ENCODE data around the gene SETD1A. TPM values are rescaled to one million over a fixed set of nuclear protein-coding genes. Genes with fewer than 3 reads are reported as not detected.

SETD1A gene
- total and polyA plus RNA-seq, 9 of the 15 experiments (the other 6 are each of a cell fraction or from before 2014, with no cell fraction given): 0.08 to 36.0 (median 4.2) TPM

- Histone ChIP-seq H3K9ac (ENCODE audit: insufficient read depth in 1 of 2, low read depth in 2 of 2, low read length in 2 of 2) (no peak overlapping the region), H3K9me3 (replicated peaks; ENCODE audit: control insufficient read depth, insufficient read depth, low read depth, low read length) (no peaks in the 10 kb centered on the region), H4K20me1 (replicated peaks; ENCODE audit: control insufficient read depth, insufficient read depth, low read length) (no peaks in the 10 kb centered on the region), H2AFZ (ENCODE audit: low read depth, low read length) (no peak overlapping the region), H3K27me3 (ENCODE audit: control insufficient read depth in 2 of 2, insufficient read depth in 2 of 2, low read length in 2 of 2) (no peaks in the 10 kb centered on the region), H3K79me2 (ENCODE audit: control insufficient read depth, insufficient read depth, low read length) (peaks cover 15% of the 10 kb centered on the region), H3K27ac (ENCODE audit: extremely low read depth, low read depth, low read length) (no peak overlapping the region), H3K36me3 (ENCODE audit: control insufficient read depth, insufficient read depth, low read length) (peaks cover 22% of the 10 kb centered on the region; the same call in 1 of the 3 replicates), H3K4me1 (replicated peaks in 1 of 2; ENCODE audit: control insufficient read depth in 2 of 2, insufficient read depth in 2 of 2, low read length in 2 of 2) (peaks cover 24 to 66% of the 10 kb centered on the region in 2 experiments), H3K4me3 (no peak overlapping the region), H3K9me1 (ENCODE audit: control insufficient read depth, insufficient read depth, low read length) (no peaks in the 10 kb centered on the region), H3K4me2 (ENCODE audit: insufficient read depth, low read length) (no peak overlapping the region)
- DNase-seq (ENCODE audit: extremely low read depth in 1 of 4, low spot score in 3 of 4): no peak
- CTCF ChIA-PET (ENCODE audit: low intra/inter-chr PET ratio): no interaction called here
- intact Hi-C loops (cut with micrococcal nuclease) (loop anchor here (5.0 to 10.0 kb wide), 4 partner anchors 43 to 305 kb away; partner anchors contain the start of genes STX4, ZNF646 and ZNF668), in situ Hi-C loops (cut with MboI) (loop anchor here (10.0 to 25.0 kb wide), 3 partner anchors 305 to 448 kb away; partner anchors contain the start of genes COX6A2 and ZNF843)
- POLR2A ChIA-PET: interaction anchor here (1.0 kb wide), 1 partner anchor 239 kb away, joined by 6 read pairs; no protein-coding TSS in a partner anchor
- WGBS (ENCODE audit: insufficient coverage, low coverage, missing lambda C conversion rate): 65% methylated on average over 7 of the region's 23 CpGs
- TF ChIP-seq RBFOX2 (IDR thresholded peaks at IDR 0.05; ENCODE audit: low read depth, low read length): 0 out of 2 replicates have a peak, but pooled peaks have one; percentile 29
- TF ChIP-seq, protein P1, sequence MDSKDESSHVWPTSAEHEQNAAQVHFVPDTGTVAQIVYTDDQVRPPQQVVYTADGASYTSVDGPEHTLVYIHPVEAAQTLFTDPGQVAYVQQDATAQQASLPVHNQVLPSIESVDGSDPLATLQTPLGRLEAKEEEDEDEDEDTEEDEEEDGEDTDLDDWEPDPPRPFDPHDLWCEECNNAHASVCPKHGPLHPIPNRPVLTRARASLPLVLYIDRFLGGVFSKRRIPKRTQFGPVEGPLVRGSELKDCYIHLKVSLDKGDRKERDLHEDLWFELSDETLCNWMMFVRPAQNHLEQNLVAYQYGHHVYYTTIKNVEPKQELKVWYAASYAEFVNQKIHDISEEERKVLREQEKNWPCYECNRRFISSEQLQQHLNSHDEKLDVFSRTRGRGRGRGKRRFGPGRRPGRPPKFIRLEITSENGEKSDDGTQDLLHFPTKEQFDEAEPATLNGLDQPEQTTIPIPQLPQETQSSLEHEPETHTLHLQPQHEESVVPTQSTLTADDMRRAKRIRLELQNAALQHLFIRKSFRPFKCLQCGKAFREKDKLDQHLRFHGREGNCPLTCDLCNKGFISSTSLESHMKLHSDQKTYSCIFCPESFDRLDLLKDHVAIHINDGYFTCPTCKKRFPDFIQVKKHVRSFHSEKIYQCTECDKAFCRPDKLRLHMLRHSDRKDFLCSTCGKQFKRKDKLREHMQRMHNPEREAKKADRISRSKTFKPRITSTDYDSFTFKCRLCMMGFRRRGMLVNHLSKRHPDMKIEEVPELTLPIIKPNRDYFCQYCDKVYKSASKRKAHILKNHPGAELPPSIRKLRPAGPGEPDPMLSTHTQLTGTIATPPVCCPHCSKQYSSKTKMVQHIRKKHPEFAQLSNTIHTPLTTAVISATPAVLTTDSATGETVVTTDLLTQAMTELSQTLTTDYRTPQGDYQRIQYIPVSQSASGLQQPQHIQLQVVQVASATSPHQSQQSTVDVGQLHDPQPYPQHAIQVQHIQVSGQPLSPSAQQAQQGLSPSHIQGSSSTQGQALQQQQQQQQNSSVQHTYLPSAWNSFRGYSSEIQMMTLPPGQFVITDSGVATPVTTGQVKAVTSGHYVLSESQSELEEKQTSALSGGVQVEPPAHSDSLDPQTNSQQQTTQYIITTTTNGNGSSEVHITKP (IDR thresholded peaks at IDR 0.05; ENCODE audit: partially characterized antibody): no peak
- TF ChIP-seq POLR2G (IDR thresholded peaks at IDR 0.05; ENCODE audit: low read depth, low read length): peak; percentile 67
- no TSS peak for BruUV-seq (replicated peaks)
- no peak for FAIRE-seq
- no peak for ATAC-seq
Observed at GRCh38 chr16:30989469-30990047, 32.0 kb downstream of the SETD1A start.
